A549 (cell line): ENCODE measurements around the gene NPAS1. TPM values are rescaled to one million over a fixed set of nuclear protein-coding genes. Genes with fewer than 3 reads are reported as not detected.

Source experiments
- ATAC-seq, 2 experiments: fragments of 200-7000 bp in 1 of 2; fragments of >200 bp in 1 of 2; cut with Nextera tagmentation in 1 of 2; cut with Tn5 transposase in 1 of 2; 3 replicates each; pipeline versions ENCODE4 v1.8.0 to v1.9.1; 2018 to 2020; ENCODE audit warnings: mild to moderate bottlenecking in 1 of 2, moderate library complexity in 1 of 2
- CTCF ChIA-PET: fragments of 300-600 bp; sonication (Branson Sonifier 250); formaldehyde crosslinking; extraction: SDS; loops from one replicate; lab custom pipeline; 2021; ENCODE audit warnings: antibody characterized with exemption, inconsistent platforms; lab: Yijun Ruan, JAX
- POLR2A ChIA-PET: fragments of 350-600 bp; formaldehyde crosslinking; extraction: SDS; loops from one replicate; lab custom pipeline; 2021; ENCODE audit warnings: antibody characterized with exemption, inconsistent platforms; lab: Yijun Ruan, JAX
- DNase-seq, 2 experiments: peaks; one replicate each; pipeline versions ENCODE4 v3.0.0 to v3.0.0-alpha.2; 2011 to 2016; ENCODE audit warnings: low read depth in 1 of 2, low spot score in 1 of 2
- FAIRE-seq: peaks from 2 replicates; lab custom pipeline; 2011; peaks lifted over from hg19 to GRCh38; lab: Jason Lieb, UNC
- H3K27ac ChIP-seq, 2 experiments: fragments of >200 bp; sonication (Bioruptor Twin); formaldehyde crosslinking; 3 replicates each; pipeline ENCODE4 v1.5.1; 2016 to 2017
- H3K4me1 ChIP-seq: fragments of >200 bp; sonication (Bioruptor Twin); formaldehyde crosslinking; 3 replicates; pipeline ENCODE4 v1.6.1; 2016
- H3K4me2 ChIP-seq: fragments of >200 bp; sonication (Bioruptor Twin); formaldehyde crosslinking; 3 replicates; pipeline ENCODE4 v1.6.1; 2016
- H3K4me3 ChIP-seq: fragments of >200 bp; sonication (Bioruptor Twin); formaldehyde crosslinking; 3 replicates; pipeline ENCODE4 v1.5.1; 2016
- H3K9me3 ChIP-seq: fragments of >200 bp; sonication (Bioruptor Twin); formaldehyde crosslinking; 3 replicates; pipeline ENCODE4 v1.6.1; 2016
- ATOH8 ChIP-seq: fragments of 250-450 bp; sonication (Bioruptor Pico); IDR thresholded peaks from 2 replicates; pipeline ENCODE4 v1.5.0; 2020; ENCODE audit warnings: low read depth, mild to moderate bottlenecking, moderate library complexity
- CBX8 ChIP-seq: fragments of 200-600 bp; sonication (generic); IDR thresholded peaks from 2 replicates; pipeline ENCODE4 v1.6.1; 2016
- CHD2 ChIP-seq: fragments of 150-350 bp; IDR thresholded peaks from 2 replicates; pipeline ENCODE4 v1.6.1; 2014; ENCODE audit warnings: low read length; ENCODE audit not compliant: partially characterized antibody
- CHD4 ChIP-seq: fragments of 200-600 bp; sonication (generic); IDR thresholded peaks from 2 replicates; pipeline ENCODE4 v1.6.1; 2016; ENCODE audit warnings: antibody characterized with exemption, mild to moderate bottlenecking, borderline replicate concordance
- EHMT2 ChIP-seq: fragments of 200-600 bp; sonication (generic); IDR thresholded peaks from 2 replicates; pipeline ENCODE4 v1.6.1; 2016; ENCODE audit warnings: antibody characterized with exemption, low read depth, mild to moderate bottlenecking, moderate library complexity
- FOSB ChIP-seq: fragments of 250-450 bp; sonication (Bioruptor Pico); IDR thresholded peaks from 2 replicates; pipeline ENCODE4 v1.5.0; 2020; ENCODE audit warnings: mild to moderate bottlenecking, moderate library complexity
- FOSL2 ChIP-seq, 2 experiments: fragments of 450-650 bp in 1 of 2; fragments of >200 bp in 1 of 2; sonication (Bioruptor Twin) in 1 of 2; formaldehyde crosslinking; IDR thresholded peaks; 2 replicates each; pipeline versions ENCODE4 v1.5.0 to v1.6.1; 2016 to 2020; ENCODE audit warnings: mild to moderate bottlenecking in 1 of 2, moderate library complexity in 1 of 2
- HOXB5 ChIP-seq: fragments of 250-450 bp; sonication (Bioruptor Pico); IDR thresholded peaks from 2 replicates; pipeline ENCODE4 v1.5.0; 2020; ENCODE audit warnings: mild to moderate bottlenecking, moderate library complexity
- KDM5A ChIP-seq: fragments of 200-600 bp; sonication (generic); IDR thresholded peaks from 2 replicates; pipeline ENCODE4 v1.6.1; 2016; ENCODE audit warnings: antibody characterized with exemption, mild to moderate bottlenecking
- MAFK ChIP-seq: fragments of 450-650 bp; IDR thresholded peaks from 2 replicates; pipeline ENCODE4 v1.6.1; 2014; ENCODE audit not compliant: partially characterized antibody
- MAZ ChIP-seq: fragments of 150-350 bp; IDR thresholded peaks from 2 replicates; pipeline ENCODE4 v1.6.1; 2014; ENCODE audit warnings: antibody characterized with exemption, low read depth, low read length, borderline replicate concordance
- MYC ChIP-seq: IDR thresholded peaks from 2 replicates; pipeline ENCODE4 v1.6.1; 2012; ENCODE audit warnings: mild to moderate bottlenecking, inconsistent platforms, low read length, improper control_type of control experiment, borderline replicate concordance
- NR3C1 ChIP-seq: fragments of >200 bp; sonication (Bioruptor Twin); formaldehyde crosslinking; IDR thresholded peaks from 3 replicates; pipeline ENCODE4 v1.6.1; 2017
- PHF8 ChIP-seq: fragments of 200-600 bp; sonication (generic); IDR thresholded peaks from 2 replicates; pipeline ENCODE4 v1.6.1; 2016; ENCODE audit warnings: low read depth, mild to moderate bottlenecking, antibody characterized with exemption, moderate library complexity, borderline replicate concordance
- POLR2A ChIP-seq: IDR thresholded peaks from 2 replicates; pipeline ENCODE4 v1.6.1; 2012; ENCODE audit warnings: mild to moderate bottlenecking, low read length
- POLR2AphosphoS2 ChIP-seq: conservative IDR thresholded peaks from 2 replicates; pipeline ENCODE4 v1.6.1; 2012; ENCODE audit warnings: low read length, improper control_type of control experiment, inconsistent platforms
- RAD21 ChIP-seq, 2 experiments: fragments of >200 bp in 1 of 2; sonication (Bioruptor Twin) in 1 of 2; formaldehyde crosslinking in 1 of 2; IDR thresholded peaks in 1 of 2; conservative IDR thresholded peaks in 1 of 2; 2 replicates in 1 of 2; 3 replicates in 1 of 2; pipeline ENCODE4 v1.6.1; 2012 to 2018; ENCODE audit warnings: inconsistent platforms in 1 of 2
- RCOR1 ChIP-seq: fragments of 150-350 bp; IDR thresholded peaks from 2 replicates; pipeline ENCODE4 v1.6.1; 2014; ENCODE audit warnings: antibody characterized with exemption, low read length, low read depth
- RNF2 ChIP-seq: fragments of 200-600 bp; sonication (generic); IDR thresholded peaks from 2 replicates; pipeline ENCODE4 v1.6.1; 2016; ENCODE audit warnings: low read depth, mild to moderate bottlenecking, antibody characterized with exemption, moderate library complexity, borderline replicate concordance
- TP53 ChIP-seq: fragments of 250-450 bp; sonication (Bioruptor Pico); IDR thresholded peaks from 2 replicates; pipeline ENCODE4 v1.5.0; 2021; ENCODE audit warnings: mild to moderate bottlenecking, moderate library complexity
- ZNF302 ChIP-seq: fragments of 250-450 bp; sonication (Bioruptor Pico); IDR thresholded peaks from 2 replicates; pipeline ENCODE4 v1.9.0; 2021; ENCODE audit warnings: inconsistent platforms, mild to moderate bottlenecking, moderate library complexity
- WGBS: methylation state at CpG from one replicate; pipeline ENCODE4 v1.1.6; 2017; ENCODE audit errors: missing lambda C conversion rate; 5-methylcytosine and 5-hydroxymethylcytosine counted together
- polyA plus RNA-seq, 4 experiments: library from polyadenylated mRNA; depleted of rRNA in 3 of 4; stranded (reverse); fragments of >200 nt; fragmentation: RNase III in 1 of 4; extraction: RNeasy Plus Mini Kit Qiagen cat#74134 plus additional on column Dnase treatment in 1 of 4; gene quantifications; 2 replicates in 3 of 4; 3 replicates in 1 of 4; pipeline ENCODE4 v1.2.3, GENCODE V29; 2011 to 2017
- TF ChIP-seq, protein P1 (sequence below): fragments of >200 bp; sonication (Bioruptor Twin); formaldehyde crosslinking; IDR thresholded peaks from 3 replicates; pipeline ENCODE4 v1.5.1; 2016

The NPAS1 gene
- polyA plus RNA-seq, 2 of the 4 experiments (the other 2 are of a cell fraction), result 1.5 to 2.3 TPM

- ChIA-PET CTCF (interaction anchor here (0.6 to 4.8 kb wide), 15 partner anchors 11 to 331 kb away, joined by 3 to 72 read pairs (median 5); partner anchors contain the start of genes SAE1 and ZC3H4), POLR2A (interaction anchor here (2.2 kb wide), 1 partner anchor 32 kb away, joined by 13 read pairs; the partner anchor contains the start of gene ZC3H4)
- no peak overlapping the region for H3K4me3 ChIP-seq
- H3K4me2 ChIP-seq, result no peak overlapping the region
- DNase-seq, result no peak
- no peaks in the 10 kb centered on the region for H3K9me3 ChIP-seq
- H3K4me1 ChIP-seq, result peaks cover 8% of the 10 kb centered on the region
- FAIRE-seq, result no peak
- no peak for TF ChIP-seq RCOR1
- no peak for TF ChIP-seq ZNF302 (CRISPR knock-in tag)
- TF ChIP-seq MAFK, result no peak
- no peak for TF ChIP-seq TP53 (CRISPR knock-in tag)
- no peak for TF ChIP-seq MAZ
- no peak for TF ChIP-seq EHMT2
- TF ChIP-seq PHF8, result no peak
- no peak for TF ChIP-seq MYC
- no peak for TF ChIP-seq CHD2
- no peak for TF ChIP-seq CBX8
- no peak for TF ChIP-seq HOXB5 (CRISPR knock-in tag)
- TF ChIP-seq POLR2AphosphoS2, result no peak
- TF ChIP-seq NR3C1, result no peak
- TF ChIP-seq KDM5A, result no peak
- no peak for TF ChIP-seq RNF2
- no peak for TF ChIP-seq FOSL2 (IDR thresholded peaks at IDR 0.05)
- no peak for TF ChIP-seq FOSL2 (CRISPR knock-in tag; IDR thresholded peaks at IDR 0.05)
- TF ChIP-seq CHD4, result no peak
- no peak for ATAC-seq
- H3K27ac ChIP-seq, result no peak overlapping the region
- WGBS, result 86% methylated on average over 6 of the region's 6 CpGs
Measured at GRCh38 chr19:47081095-47081494, 61.5 kb downstream of the NPAS1 start.

DNA sequence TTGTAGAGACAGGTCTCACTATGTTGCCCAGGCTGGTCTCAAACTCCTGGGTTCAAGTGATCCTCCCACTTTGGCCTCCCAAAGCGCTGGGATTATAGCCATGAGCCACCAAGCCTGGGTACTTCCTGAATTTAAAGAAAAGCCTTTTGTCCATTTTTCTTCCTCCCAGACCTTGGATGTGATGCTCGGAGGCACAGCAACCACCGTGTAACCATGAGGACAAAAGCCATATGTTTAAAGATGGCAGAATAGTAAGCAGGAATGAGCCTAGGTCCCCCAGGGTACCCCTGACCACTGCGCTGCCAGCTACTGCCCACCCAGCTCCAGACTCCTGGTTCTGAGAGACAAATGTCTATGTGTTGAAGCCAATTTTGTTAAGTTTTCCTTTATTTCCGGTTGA is 62.9 kb downstream of the NPAS1 start:
- POLR2A ChIA-PET, result interaction anchor here (0.8 kb wide), 1 partner anchor 31 kb away, joined by 3 read pairs; the partner anchor contains the start of gene ZC3H4
- no peak for FAIRE-seq
- no peak overlapping the region for H3K4me3 ChIP-seq
- H3K4me2 ChIP-seq, result no peak overlapping the region
- no peak for DNase-seq
- CTCF ChIA-PET, result interaction anchor here (0.7 to 4.8 kb wide), 8 partner anchors 13 to 333 kb away, joined by 3 to 72 read pairs (median 4); partner anchors contain the start of gene SAE1
- ATAC-seq, result no peak
- TF ChIP-seq HOXB5 (CRISPR knock-in tag), result no peak
- no peak for TF ChIP-seq POLR2A
- no peak for TF ChIP-seq RNF2
- TF ChIP-seq RAD21 (conservative IDR thresholded peaks at IDR 0.05 in 1 of 2, IDR thresholded peaks at IDR 0.05 in 1 of 2), result no peak
- no peaks in the 10 kb centered on the region for H3K9me3 ChIP-seq
- no peak overlapping the region for H3K27ac ChIP-seq
- peaks cover 8% of the 10 kb centered on the region for H3K4me1 ChIP-seq
- WGBS, result 96% methylated on average over 5 of the region's 5 CpGs

GRCh38 chr19:47084879-47085439 is 65.3 kb downstream of the NPAS1 start:
- Histone ChIP-seq H3K4me1 (peaks cover 2% of the 10 kb centered on the region), H3K27ac (no peak overlapping the region), H3K9me3 (no peaks in the 10 kb centered on the region), H3K4me3 (no peak overlapping the region), H3K4me2 (no peak overlapping the region)
- 94% methylated on average over 24 of the region's 24 CpGs for WGBS
- DNase-seq, result no peak
- FAIRE-seq, result no peak
- POLR2A ChIA-PET, result interaction anchor here (1.2 kb wide), 1 partner anchor 29 kb away, joined by 6 read pairs; the partner anchor contains the start of gene ZC3H4
- CTCF ChIA-PET, result interaction anchor here (0.6 to 2.6 kb wide), 7 partner anchors 10 to 153 kb away, joined by 3 to 11 read pairs (median 3); no protein-coding TSS in a partner anchor
- no peak for TF ChIP-seq RAD21 (conservative IDR thresholded peaks at IDR 0.05 in 1 of 2, IDR thresholded peaks at IDR 0.05 in 1 of 2)
- TF ChIP-seq, protein P1, sequence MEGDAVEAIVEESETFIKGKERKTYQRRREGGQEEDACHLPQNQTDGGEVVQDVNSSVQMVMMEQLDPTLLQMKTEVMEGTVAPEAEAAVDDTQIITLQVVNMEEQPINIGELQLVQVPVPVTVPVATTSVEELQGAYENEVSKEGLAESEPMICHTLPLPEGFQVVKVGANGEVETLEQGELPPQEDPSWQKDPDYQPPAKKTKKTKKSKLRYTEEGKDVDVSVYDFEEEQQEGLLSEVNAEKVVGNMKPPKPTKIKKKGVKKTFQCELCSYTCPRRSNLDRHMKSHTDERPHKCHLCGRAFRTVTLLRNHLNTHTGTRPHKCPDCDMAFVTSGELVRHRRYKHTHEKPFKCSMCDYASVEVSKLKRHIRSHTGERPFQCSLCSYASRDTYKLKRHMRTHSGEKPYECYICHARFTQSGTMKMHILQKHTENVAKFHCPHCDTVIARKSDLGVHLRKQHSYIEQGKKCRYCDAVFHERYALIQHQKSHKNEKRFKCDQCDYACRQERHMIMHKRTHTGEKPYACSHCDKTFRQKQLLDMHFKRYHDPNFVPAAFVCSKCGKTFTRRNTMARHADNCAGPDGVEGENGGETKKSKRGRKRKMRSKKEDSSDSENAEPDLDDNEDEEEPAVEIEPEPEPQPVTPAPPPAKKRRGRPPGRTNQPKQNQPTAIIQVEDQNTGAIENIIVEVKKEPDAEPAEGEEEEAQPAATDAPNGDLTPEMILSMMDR, result no peak
- TF ChIP-seq ATOH8 (CRISPR knock-in tag), result no peak
- TF ChIP-seq FOSB (CRISPR knock-in tag), result no peak
- ATAC-seq, result no peak
